Natural killer cell (primary cell): ENCODE data around the gene MAPK11. TPM values are rescaled to one million over a fixed set of nuclear protein-coding genes. Genes with fewer than 3 reads are reported as not detected.

Experiments used
- ATAC-seq, 3 donors: fragments of 150-1000 bp in 2 of 3; fragments of 200-7000 bp in 1 of 3; cut with Tn5 transposase; 1 replicate in 1 of 3; 2 replicates in 2 of 3; pipeline ENCODE4 v1.10.0; 2021; ENCODE audit warnings: mild to moderate bottlenecking in 2 of 3, moderate library complexity in 2 of 3
- DNase-seq, 2 donors: peaks; one replicate each; pipeline versions ENCODE4 v3.0.0 to v3.0.0-alpha.2; 2013 to 2021; ENCODE audit warnings: mixed read lengths in 1 of 2
- H3K27ac ChIP-seq: one replicate; pipeline ENCODE4 v1.5.1; 2013; ENCODE audit warnings: mild to moderate bottlenecking, low read length
- H3K27me3 ChIP-seq: one replicate; pipeline ENCODE4 v1.6.1; 2013; ENCODE audit warnings: low read length; ENCODE audit not compliant: control insufficient read depth, insufficient read depth
- H3K36me3 ChIP-seq: one replicate; pipeline ENCODE4 v1.6.1; 2013; ENCODE audit warnings: low read length; ENCODE audit not compliant: control insufficient read depth, insufficient read depth
- H3K4me1 ChIP-seq: one replicate; pipeline ENCODE4 v1.6.1; 2013; ENCODE audit warnings: low read length; ENCODE audit not compliant: control insufficient read depth, insufficient read depth
- H3K4me3 ChIP-seq: one replicate; pipeline ENCODE4 v1.5.1; 2013; ENCODE audit warnings: low read length
- H3K9me3 ChIP-seq: one replicate; pipeline ENCODE4 v1.6.1; 2013; ENCODE audit warnings: low read length; ENCODE audit not compliant: control insufficient read depth, insufficient read depth
- H3K27ac Mint-ChIP-seq, 2 donors: one replicate each; pipeline ENCODE4 v1.8.0; 2022; ENCODE audit warnings: mild to moderate bottlenecking in 2 of 2, mixed read lengths in 2 of 2, moderate library complexity in 1 of 2
- H3K27me3 Mint-ChIP-seq, 2 donors: one replicate each; pipeline ENCODE4 v1.8.0; 2022; ENCODE audit warnings: low read depth in 2 of 2, mixed read lengths in 2 of 2
- H3K36me3 Mint-ChIP-seq: one replicate; pipeline ENCODE4 v1.8.0; 2022; ENCODE audit warnings: mixed read lengths
- H3K4me1 Mint-ChIP-seq, 2 donors: one replicate each; pipeline ENCODE4 v1.8.0; 2022; ENCODE audit warnings: mixed read lengths in 2 of 2
- H3K4me3 Mint-ChIP-seq: one replicate; pipeline ENCODE4 v1.8.0; 2022; ENCODE audit warnings: mild to moderate bottlenecking, moderate library complexity, mixed read lengths
- H3K9me3 Mint-ChIP-seq, 2 donors: one replicate each; pipeline ENCODE4 v1.8.0; 2022; ENCODE audit warnings: mixed read lengths in 2 of 2
- CTCF ChIP-seq: fragments of 200-600 bp; IDR thresholded peaks from one replicate; pipeline ENCODE4 v1.8.0; 2022; ENCODE audit warnings: antibody characterized with exemption
- WGBS: methylation state at CpG from one replicate; pipeline ENCODE4 v1.1.7; 2013; ENCODE audit warnings: missing lambda C conversion rate; ENCODE audit not compliant: insufficient coverage; 5-methylcytosine and 5-hydroxymethylcytosine counted together
- intact Hi-C: fragments of 100-400 bp; cut with micrococcal nuclease; formaldehyde crosslinking; loops from one replicate; pipeline ENCODE4 v1.14.2; 2022
- total RNA-seq, 4 donors: library from RNA; stranded (reverse); fragments of 120-200 nt in 1 of 4; gene quantifications; one replicate each; pipeline versions ENCODE4 v1.2.3 to v1.2.4, GENCODE V29; 2013 to 2022

Gene MAPK11
- total RNA-seq, 3 donors from 2014 or later (not counting 1 experiment from before 2014, with no cell fraction given) = 2.2 to 3.1 (median 2.2) TPM

- peaks cover 6 to 23% of the 10 kb centered on the region in 2 donors for H3K27me3 Mint-ChIP-seq
- no peak overlapping the region for H3K27ac ChIP-seq
- no peaks in the 10 kb centered on the region for H3K9me3 Mint-ChIP-seq
- H3K36me3 ChIP-seq = no peaks in the 10 kb centered on the region
- H3K9me3 ChIP-seq = no peaks in the 10 kb centered on the region
- H3K4me3 Mint-ChIP-seq = peak overlapping the region; percentile 13
- peaks cover 15% of the 10 kb centered on the region for H3K27me3 ChIP-seq
- 39% methylated on average over 19 of the region's 19 CpGs for WGBS
- DNase-seq (no peak), ATAC-seq (no peak)
- TF ChIP-seq CTCF = no peak
- intact Hi-C loops = no loop called here
- no peak overlapping the region for H3K27ac Mint-ChIP-seq
- H3K36me3 Mint-ChIP-seq = no peaks in the 10 kb centered on the region
- H3K4me1 ChIP-seq = peaks cover 56% of the 10 kb centered on the region
- H3K4me1 Mint-ChIP-seq = peaks cover 0 to 9% of the 10 kb centered on the region in 2 donors
- H3K4me3 ChIP-seq = peak overlapping the region; percentile 10
Observed at GRCh38 chr22:50307890-50308596, 37.9 kb upstream of the MAPK11 start.

- Mint-ChIP-seq H3K9me3 (no peaks in the 10 kb centered on the region), H3K27me3 (peaks cover 6 to 23% of the 10 kb centered on the region in 2 donors), H3K36me3 (no peaks in the 10 kb centered on the region), H3K4me3 (peak within 1 kb of the TSS; percentile 13), H3K4me1 (peaks cover 0 to 9% of the 10 kb centered on the region in 2 donors), H3K27ac (no peak within 1 kb of the TSS)
- Histone ChIP-seq H3K4me1 (peaks cover 63% of the 10 kb centered on the region), H3K27me3 (peaks cover 15% of the 10 kb centered on the region), H3K36me3 (no peaks in the 10 kb centered on the region), H3K4me3 (peak within 1 kb of the TSS; percentile 29), H3K9me3 (no peaks in the 10 kb centered on the region), H3K27ac (no peak within 1 kb of the TSS)
- ATAC-seq (peak in 2 of 3 donors; percentile 51 to 62), DNase-seq (peak in 1 of 2 donors; percentile 55)
- 1% methylated on average over 104 of the region's 105 CpGs for WGBS
- TF ChIP-seq CTCF = no peak
- intact Hi-C loops = no loop called here
Observed at GRCh38 chr22:50306753-50307749, 36.9 kb upstream of the MAPK11 start, which contains the start of gene PLXNB2. PLXNB2 (minus strand) TSS chr22:50307646; CDS start chr22:50290584, 17,062 bp downstream.

- Histone ChIP-seq H3K9me3 (no peaks in the 10 kb centered on the region), H3K27ac (no peak overlapping the region), H3K4me3 (peak overlapping the region; percentile 26), H3K4me1 (peaks cover 73% of the 10 kb centered on the region), H3K36me3 (no peaks in the 10 kb centered on the region), H3K27me3 (peaks cover 15% of the 10 kb centered on the region)
- intact Hi-C loops = no loop called here
- ATAC-seq (peak in 1 of 3 donors; percentile 13), DNase-seq (no peak)
- H3K27me3 Mint-ChIP-seq = peaks cover 6 to 23% of the 10 kb centered on the region in 2 donors
- no peaks in the 10 kb centered on the region for H3K36me3 Mint-ChIP-seq
- WGBS = 18% methylated on average over 21 of the region's 21 CpGs
- H3K4me3 Mint-ChIP-seq = peak overlapping the region; percentile 37
- H3K4me1 Mint-ChIP-seq = peaks cover 0 to 9% of the 10 kb centered on the region in 2 donors
- peak overlapping the region in 1 of 2 donors; percentile 36 for H3K27ac Mint-ChIP-seq
- TF ChIP-seq CTCF = no peak
- no peaks in the 10 kb centered on the region for H3K9me3 Mint-ChIP-seq
Observed at GRCh38 chr22:50305923-50306566, 35.9 kb upstream of the MAPK11 start.
